ENCODE results near the gene C2CD4C.
"Not testable (repeated sequence)": the region's sequence is repeated elsewhere in the genome, so short reads cannot be mapped to it uniquely, and the experiment has no call there.

C2CD4C gene

GRCh38 chr19:380618-381219 lies 28.2 kb downstream of the C2CD4C start:
- DNase-seq (ENCODE audit: low read depth) = not testable (repeated sequence)

- no peak for DNase-seq (ENCODE audit: low read depth)
Observed at GRCh38 chr19:379796-380195, 29.2 kb downstream of the C2CD4C start.

GRCh38 chr19:378706-379105 lies 30.2 kb downstream of the C2CD4C start:
- DNase-seq (ENCODE audit: low read depth) = no peak

- DNase-seq (ENCODE audit: low read depth) = no peak
Observed at GRCh38 chr19:377801-378581, 31.0 kb downstream of the C2CD4C start.

- no peak for DNase-seq (ENCODE audit: low read depth)
Observed at GRCh38 chr19:376111-376470, 32.9 kb downstream of the C2CD4C start.

- DNase-seq (ENCODE audit: low read depth) = no peak
Observed at GRCh38 chr19:375395-376110, 33.4 kb downstream of the C2CD4C start.

GRCh38 chr19:374886-375235 lies 34.1 kb downstream of the C2CD4C start:
- no peak for DNase-seq (ENCODE audit: low read depth)

GRCh38 chr19:374183-374885 lies 34.6 kb downstream of the C2CD4C start:
- DNase-seq (ENCODE audit: low read depth) = no peak

- DNase-seq (ENCODE audit: low read depth) = no peak
Observed at GRCh38 chr19:373391-374182, 35.4 kb downstream of the C2CD4C start.

GRCh38 chr19:372306-372890 lies 36.5 kb downstream of the C2CD4C start:
- DNase-seq (ENCODE audit: low read depth) = no peak

GRCh38 chr19:371501-372168 lies 37.3 kb downstream of the C2CD4C start:
- DNase-seq (ENCODE audit: low read depth) = no peak

GRCh38 chr19:370641-371330 lies 38.2 kb downstream of the C2CD4C start:
- DNase-seq (ENCODE audit: low read depth) = no peak

GRCh38 chr19:369876-370275 lies 39.1 kb downstream of the C2CD4C start:
- DNase-seq (ENCODE audit: low read depth) = no peak

- no peak for DNase-seq (ENCODE audit: low read depth)
Observed at GRCh38 chr19:369256-369655, 39.7 kb downstream of the C2CD4C start.

- DNase-seq (ENCODE audit: low read depth) = no peak
Observed at GRCh38 chr19:368630-369024, 40.3 kb downstream of the C2CD4C start.

GRCh38 chr19:367963-368629 lies 40.9 kb downstream of the C2CD4C start:
- no peak for DNase-seq (ENCODE audit: low read depth)

- no peak for DNase-seq (ENCODE audit: low read depth)
Observed at GRCh38 chr19:367561-367960, 41.4 kb downstream of the C2CD4C start.

- no peak for DNase-seq (ENCODE audit: low read depth)
Observed at GRCh38 chr19:366951-367350, 42.0 kb downstream of the C2CD4C start.

- DNase-seq (ENCODE audit: low read depth) = no peak
Observed at GRCh38 chr19:366205-366783, 42.7 kb downstream of the C2CD4C start.
